Uterus (tissue), 4 donors: ENCODE results near the gene LARGE2. TPM values are rescaled to one million over a fixed set of nuclear protein-coding genes. Genes with fewer than 3 reads are reported as not detected.

Source experiments
- DNase-seq, 2 donors: peaks; one replicate each; pipeline ENCODE4 v3.0.0-alpha.2; 2019 to 2020
- H3K27ac ChIP-seq, 2 donors: fragments of 200-600 bp; sonication (generic); 1 replicate in 1 of 2; 2 replicates in 1 of 2; pipeline ENCODE4 v1.5.1; 2016 to 2018
- H3K27me3 ChIP-seq, 2 donors: fragments of 200-600 bp; sonication (generic); one replicate each; pipeline ENCODE4 v1.5.1; 2018 to 2019; ENCODE audit warnings: control low read depth in 1 of 2
- H3K36me3 ChIP-seq, 2 donors: fragments of 200-600 bp; sonication (generic); one replicate each; pipeline ENCODE4 v1.5.1; 2019; ENCODE audit warnings: control low read depth in 1 of 2
- H3K4me1 ChIP-seq, 2 donors: fragments of 200-600 bp; sonication (generic); one replicate each; pipeline ENCODE4 v1.5.1; 2018 to 2019; ENCODE audit warnings: control low read depth in 1 of 2
- H3K4me3 ChIP-seq, 2 donors: fragments of 200-600 bp; sonication (generic); 1 replicate in 1 of 2; 2 replicates in 1 of 2; pipeline ENCODE4 v1.5.1; 2018 to 2019; ENCODE audit warnings: mild to moderate bottlenecking in 1 of 2
- H3K9me3 ChIP-seq, 2 donors: fragments of 200-600 bp; sonication (generic); one replicate each; pipeline ENCODE4 v1.5.1; 2019; ENCODE audit warnings: control low read depth in 1 of 2
- POLR2A ChIP-seq, 2 donors: fragments of 450-650 bp; IDR thresholded peaks; one replicate each; pipeline ENCODE4 v1.6.1; 2016; ENCODE audit warnings: antibody characterized with exemption in 2 of 2, mild to moderate bottlenecking in 1 of 2, moderate library complexity in 1 of 2
- intact Hi-C: fragments of 100-400 bp; cut with DNase I; formaldehyde crosslinking; loops from one replicate; pipeline ENCODE4 v1.15.1; 2023; ENCODE audit warnings: low total_unique reads
- total RNA-seq, 4 donors: library from RNA; depleted of rRNA in 3 of 4; stranded (reverse); fragments of >200 nt in 3 of 4; gene quantifications; one replicate each; pipeline versions ENCODE4 v1.1.0 to v1.2.4, GENCODE V29; 2014 to 2023
- TF ChIP-seq, protein P1 (sequence below), 4 experiments: fragments of 200-600 bp in 2 of 4; fragments of 450-650 bp in 2 of 4; sonication (generic) in 2 of 4; IDR thresholded peaks; one replicate each; pipeline ENCODE4 v1.5.1; 2016 to 2019; ENCODE audit warnings: antibody characterized with exemption in 4 of 4, mild to moderate bottlenecking in 2 of 4, moderate library complexity in 1 of 4
- donor health status: DM: yes; HTN: yes; CAD: no.

LARGE2 gene
- total RNA-seq, 4 donors from 2014 or later, result 0.64 to 4.4 (median 2.4) TPM; not detected in 1

DNA sequence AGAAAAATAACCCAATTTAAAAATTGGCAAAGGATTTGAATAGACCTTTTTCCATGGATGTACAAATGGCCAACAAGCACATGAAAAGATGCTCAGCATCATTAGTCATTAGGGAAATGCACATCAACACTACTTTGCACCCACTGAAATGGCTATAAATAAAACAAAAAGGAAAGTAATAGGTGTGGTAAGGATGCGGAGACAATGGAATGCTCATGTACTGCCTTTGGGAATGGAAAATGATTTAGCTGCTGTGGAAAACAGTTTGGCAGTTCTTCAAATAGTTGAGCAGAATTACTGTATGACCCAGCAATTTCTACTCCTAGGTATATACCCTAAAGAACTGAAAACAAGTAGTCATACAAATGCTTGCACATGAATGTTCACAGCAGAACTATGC, 37.4 kb downstream of the LARGE2 start:
- Histone ChIP-seq H3K27ac (peak overlapping the region in 1 of 2 donors; percentile 19), H3K27me3 (no peaks in the 10 kb centered on the region), H3K36me3 (no peaks in the 10 kb centered on the region), H3K4me3 (no peak overlapping the region), H3K9me3 (no peaks in the 10 kb centered on the region), H3K4me1 (no peaks in the 10 kb centered on the region)
- intact Hi-C loops, result no loop called here
- TF ChIP-seq, protein P1, sequence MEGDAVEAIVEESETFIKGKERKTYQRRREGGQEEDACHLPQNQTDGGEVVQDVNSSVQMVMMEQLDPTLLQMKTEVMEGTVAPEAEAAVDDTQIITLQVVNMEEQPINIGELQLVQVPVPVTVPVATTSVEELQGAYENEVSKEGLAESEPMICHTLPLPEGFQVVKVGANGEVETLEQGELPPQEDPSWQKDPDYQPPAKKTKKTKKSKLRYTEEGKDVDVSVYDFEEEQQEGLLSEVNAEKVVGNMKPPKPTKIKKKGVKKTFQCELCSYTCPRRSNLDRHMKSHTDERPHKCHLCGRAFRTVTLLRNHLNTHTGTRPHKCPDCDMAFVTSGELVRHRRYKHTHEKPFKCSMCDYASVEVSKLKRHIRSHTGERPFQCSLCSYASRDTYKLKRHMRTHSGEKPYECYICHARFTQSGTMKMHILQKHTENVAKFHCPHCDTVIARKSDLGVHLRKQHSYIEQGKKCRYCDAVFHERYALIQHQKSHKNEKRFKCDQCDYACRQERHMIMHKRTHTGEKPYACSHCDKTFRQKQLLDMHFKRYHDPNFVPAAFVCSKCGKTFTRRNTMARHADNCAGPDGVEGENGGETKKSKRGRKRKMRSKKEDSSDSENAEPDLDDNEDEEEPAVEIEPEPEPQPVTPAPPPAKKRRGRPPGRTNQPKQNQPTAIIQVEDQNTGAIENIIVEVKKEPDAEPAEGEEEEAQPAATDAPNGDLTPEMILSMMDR (IDR thresholded peaks at IDR 0.05), result no peak
- no peak for TF ChIP-seq POLR2A (IDR thresholded peaks at IDR 0.05)
- DNase-seq, result no peak

DNA sequence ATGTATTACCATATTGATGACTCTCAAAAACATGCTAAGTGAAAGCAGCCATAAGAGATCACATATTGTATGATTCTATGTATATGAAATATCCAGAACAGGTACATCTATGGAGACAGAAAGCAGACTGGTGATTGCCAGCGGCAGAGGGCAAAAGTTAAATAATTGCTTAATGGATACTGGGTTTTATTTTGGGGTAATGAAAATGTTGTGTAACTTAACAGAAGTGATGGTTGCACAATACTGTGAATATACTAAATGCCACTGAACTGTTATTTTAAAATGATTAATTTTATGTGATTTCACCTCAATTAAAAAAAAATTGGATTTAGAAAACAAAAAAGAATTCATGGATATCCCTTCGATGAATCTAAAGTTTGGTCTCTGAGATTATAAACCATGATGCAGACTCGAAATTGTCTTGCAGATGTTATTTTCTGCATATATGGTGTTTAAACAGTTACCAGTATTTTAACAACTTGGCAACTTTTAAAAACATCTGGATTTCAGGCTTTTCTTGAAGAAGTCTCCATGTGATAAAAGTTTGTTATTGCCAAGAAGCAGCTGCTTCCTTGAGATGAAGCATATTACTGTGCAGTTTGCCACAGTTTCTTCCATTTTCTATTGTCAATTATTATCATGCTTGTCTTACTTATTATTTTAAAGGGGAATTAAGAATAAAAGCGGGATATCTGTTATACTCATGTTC, 38.1 kb downstream of the LARGE2 start:
- Histone ChIP-seq H3K36me3 (no peaks in the 10 kb centered on the region), H3K4me1 (no peaks in the 10 kb centered on the region), H3K27ac (peak overlapping the region in 1 of 2 donors; percentile 38), H3K27me3 (no peaks in the 10 kb centered on the region), H3K4me3 (no peak overlapping the region), H3K9me3 (no peaks in the 10 kb centered on the region)
- no peak for DNase-seq
- intact Hi-C loops, result no loop called here
- no peak for TF ChIP-seq POLR2A (IDR thresholded peaks at IDR 0.05)
- TF ChIP-seq, protein P1 (IDR thresholded peaks at IDR 0.05), result no peak

DNA sequence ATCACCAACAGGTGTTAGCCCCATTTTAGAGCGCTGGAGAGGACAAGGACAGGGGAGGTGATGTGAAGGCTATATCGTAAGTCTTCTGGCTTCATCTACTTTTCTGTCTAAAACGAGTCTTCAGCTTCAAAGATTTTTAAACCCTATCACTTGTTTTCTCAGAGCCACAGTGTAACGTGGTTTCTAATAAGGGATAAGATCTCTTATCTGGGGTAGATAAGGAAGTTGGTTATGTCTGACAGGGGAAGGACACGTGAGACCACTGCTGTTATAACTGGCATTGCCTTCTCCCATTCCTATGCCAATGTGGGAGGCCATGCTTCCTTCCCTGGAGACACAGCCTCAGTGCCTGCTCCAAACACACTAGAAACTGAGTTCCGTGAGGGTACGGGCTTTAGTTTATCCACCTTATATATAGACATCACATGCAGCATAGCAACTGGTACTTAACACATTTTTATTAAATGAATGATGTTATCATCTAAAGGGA, 39.3 kb downstream of the LARGE2 start:
- H3K27me3 ChIP-seq, result no peaks in the 10 kb centered on the region
- no peaks in the 10 kb centered on the region for H3K9me3 ChIP-seq
- H3K27ac ChIP-seq, result peak overlapping the region in 1 of 2 donors; percentile 38
- intact Hi-C loops, result no loop called here
- DNase-seq, result no peak
- TF ChIP-seq, protein P1 (IDR thresholded peaks at IDR 0.05), result no peak
- TF ChIP-seq POLR2A (IDR thresholded peaks at IDR 0.05), result no peak
- H3K4me3 ChIP-seq, result no peak overlapping the region
- H3K4me1 ChIP-seq, result no peaks in the 10 kb centered on the region
- H3K36me3 ChIP-seq, result no peaks in the 10 kb centered on the region

DNA sequence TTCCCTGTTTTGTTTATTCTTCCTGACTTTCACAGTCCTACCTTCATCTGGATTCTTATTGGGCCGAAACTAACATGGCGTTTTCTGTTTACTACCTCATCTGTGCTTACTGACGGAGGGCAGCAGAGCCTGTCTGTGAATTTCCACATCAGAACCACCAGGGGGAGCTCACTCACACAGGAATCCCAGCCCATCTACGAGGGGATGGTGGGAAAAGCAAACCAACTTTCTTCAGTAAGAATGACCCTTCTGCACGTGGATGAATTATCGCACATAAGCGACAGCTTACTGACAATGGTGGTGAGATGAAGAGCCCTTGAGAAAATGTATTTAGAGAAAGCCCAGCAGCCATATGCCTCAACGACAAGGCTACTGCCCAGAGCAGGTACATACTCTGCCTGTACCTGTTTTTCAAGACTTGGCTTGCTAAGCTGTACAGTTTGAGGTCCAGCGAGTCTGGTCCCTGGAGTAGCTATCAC, 42.5 kb downstream of the LARGE2 start:
- TF ChIP-seq, protein P1 (IDR thresholded peaks at IDR 0.05), result peak; percentile 87 to 93 (median 88)
- no peak for TF ChIP-seq POLR2A (IDR thresholded peaks at IDR 0.05)
- H3K4me3 ChIP-seq, result no peak overlapping the region
- H3K27me3 ChIP-seq, result no peaks in the 10 kb centered on the region
- no peaks in the 10 kb centered on the region for H3K4me1 ChIP-seq
- H3K36me3 ChIP-seq, result no peaks in the 10 kb centered on the region
- intact Hi-C loops, result loop anchor here (5.0 kb wide), 1 partner anchor 37 kb away; no protein-coding TSS in a partner anchor
- peak overlapping the region; percentile 44 to 62 for H3K27ac ChIP-seq
- H3K9me3 ChIP-seq, result no peaks in the 10 kb centered on the region
- peak; percentile 64 to 69 for DNase-seq

DNA sequence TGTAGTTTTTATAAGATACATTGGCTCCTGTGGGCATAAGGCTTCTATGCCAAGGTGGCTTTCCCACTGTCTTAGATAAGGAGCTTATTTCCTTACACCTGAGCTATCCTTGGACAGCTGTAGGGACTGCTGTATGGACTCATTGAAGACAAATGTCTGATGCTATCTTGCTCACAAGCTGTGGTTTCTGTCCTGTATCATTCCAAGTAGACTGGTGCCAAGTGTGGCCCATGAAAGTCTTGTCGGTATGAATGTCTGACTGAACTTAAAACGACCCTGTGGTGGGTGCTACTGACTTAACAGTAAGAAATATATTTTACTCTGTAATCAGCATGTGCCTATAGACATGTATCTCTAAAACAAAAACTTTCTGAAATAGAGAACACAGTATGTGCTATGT, 45.0 kb downstream of the LARGE2 start:
- H3K36me3 ChIP-seq, result no peaks in the 10 kb centered on the region
- TF ChIP-seq, protein P1 (IDR thresholded peaks at IDR 0.05), result no peak
- no peak for TF ChIP-seq POLR2A (IDR thresholded peaks at IDR 0.05)
- H3K27ac ChIP-seq, result no peak overlapping the region
- H3K4me3 ChIP-seq, result no peak overlapping the region
- intact Hi-C loops, result loop anchor here (5.0 kb wide), 1 partner anchor 35 kb away; no protein-coding TSS in a partner anchor
- no peak for DNase-seq
- H3K4me1 ChIP-seq, result no peaks in the 10 kb centered on the region
- H3K9me3 ChIP-seq, result no peaks in the 10 kb centered on the region
- no peaks in the 10 kb centered on the region for H3K27me3 ChIP-seq
